Measurements from ENCODE around the gene P2RX5. TPM values are rescaled to one million over a fixed set of nuclear protein-coding genes. Genes with fewer than 3 reads are reported as not detected.

The P2RX5 gene
- total and polyA plus RNA-seq, 10 of the 15 experiments (the other 5 are each of a cell fraction or from before 2014, with no cell fraction given) = 6.9 to 28.8 (median 19.5) TPM

DNA sequence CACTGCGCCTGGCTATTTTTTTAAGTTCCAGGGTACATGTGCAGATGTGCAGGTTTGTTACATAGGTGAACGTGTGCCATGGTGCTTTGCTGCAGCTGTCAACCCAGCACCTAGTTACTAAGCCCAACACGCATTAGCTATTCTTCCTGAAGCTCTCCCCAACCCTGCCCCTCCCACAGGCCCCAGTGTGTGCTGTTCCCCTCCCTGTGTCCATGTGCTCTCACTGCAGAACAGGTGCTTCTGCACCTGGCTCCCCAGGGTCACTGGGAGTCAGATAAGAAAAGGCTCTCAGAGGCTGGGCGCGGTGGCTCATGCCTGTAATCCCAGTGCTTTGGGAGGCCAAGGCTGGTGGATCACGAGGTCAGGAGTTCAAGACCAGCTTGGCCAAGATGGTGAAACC lies 33.9 kb upstream of the P2RX5 start:
- ChIA-PET CTCF (interaction anchor here (5.3 kb wide), 1 partner anchor 8 kb away, joined by 48 read pairs; no protein-coding TSS in a partner anchor), POLR2A (no interaction called here), SMC1A (ENCODE audit: uncharacterized antibody, unreplicated experiment) (interaction anchor here (0.7 to 1.1 kb wide), 3 partner anchors 9 to 17 kb away, joined by 3 to 4 read pairs (median 3); no protein-coding TSS in a partner anchor), RAD21 (ENCODE audit: unreplicated experiment) (interaction anchor here (0.5 to 5.2 kb wide), 2 partner anchors 18 to 45 kb away, joined by 3 to 27 read pairs; no protein-coding TSS in a partner anchor)
- ATAC-seq (no peak), FAIRE-seq (no peak), DNase-seq (ENCODE audit: low read depth, low spot score) (no peak)
- H3K9me3 ChIP-seq (replicated peaks; ENCODE audit: control insufficient read depth, insufficient read depth, low read length) = no peaks in the 10 kb centered on the region
- intact Hi-C loops (cut with micrococcal nuclease; ENCODE audit: unreplicated experiment) = loop anchor here (5.0 to 10.0 kb wide), 4 partner anchors 38 to 685 kb away; no protein-coding TSS in a partner anchor
- in situ Hi-C loops (cut with MboI) = no loop called here
- H3K79me2 ChIP-seq (ENCODE audit: control insufficient read depth, insufficient read depth, low read length) = peaks cover 26% of the 10 kb centered on the region
- H3K27ac ChIP-seq (ENCODE audit: control insufficient read depth, insufficient read depth) = no peak overlapping the region
- TF ChIP-seq KLF5 (IDR thresholded peaks at IDR 0.05; ENCODE audit: partially characterized antibody) = no peak
- TF ChIP-seq BCL11A (IDR thresholded peaks at IDR 0.05; ENCODE audit: low read depth, low read length) = no peak
- TF ChIP-seq MEF2A (IDR thresholded peaks at IDR 0.05; ENCODE audit: insufficient read depth, low read depth, low read length) = no peak
- TF ChIP-seq CBX3 (IDR thresholded peaks at IDR 0.05; ENCODE audit: borderline replicate concordance, low read depth) = no peak
- TF ChIP-seq CHD1 (IDR thresholded peaks at IDR 0.05; ENCODE audit: low read depth, low read length) = no peak
- TF ChIP-seq NBN (IDR thresholded peaks at IDR 0.05) = no peak
- no peak for TF ChIP-seq TBL1XR1 (IDR thresholded peaks at IDR 0.05; ENCODE audit: low read depth, low read length)
- no peak for TF ChIP-seq ATF2 (IDR thresholded peaks at IDR 0.05; ENCODE audit: low read length)
- TF ChIP-seq ZZZ3 (IDR thresholded peaks at IDR 0.05; ENCODE audit: control insufficient read depth, insufficient read length, low read depth) = no peak
- no peak for TF ChIP-seq SREBF2 (IDR thresholded peaks at IDR 0.05; ENCODE audit: low read length)
- TF ChIP-seq SMAD1 (IDR thresholded peaks at IDR 0.05; ENCODE audit: low read depth, partially characterized antibody) = no peak
- no peak for TF ChIP-seq KDM1A (IDR thresholded peaks at IDR 0.05; ENCODE audit: borderline replicate concordance)
- no peak for TF ChIP-seq EP300 (IDR thresholded peaks at IDR 0.05; ENCODE audit: borderline replicate concordance in 1 of 2, control insufficient read depth in 1 of 2, low read depth in 2 of 2, low read length in 2 of 2)
- no peak for TF ChIP-seq GABPA (IDR thresholded peaks at IDR 0.05; ENCODE audit: low read depth)
- no peak for TF ChIP-seq IKZF2 (IDR thresholded peaks at IDR 0.05)
- no peak for TF ChIP-seq CREB1 (IDR thresholded peaks at IDR 0.05; ENCODE audit: low read depth)
- no peak for TF ChIP-seq ZBTB40 (IDR thresholded peaks at IDR 0.05; ENCODE audit: borderline replicate concordance)
- no peak for TF ChIP-seq HDGF (IDR thresholded peaks at IDR 0.05)
- TF ChIP-seq RBBP5 (conservative IDR thresholded peaks at IDR 0.05) = no peak
- no peak for TF ChIP-seq NKRF (conservative IDR thresholded peaks at IDR 0.05)
- H3K9ac ChIP-seq (ENCODE audit: control insufficient read depth, insufficient read depth, low read length) = no peak overlapping the region
- BruUV-seq (replicated peaks) = no TSS peak
- no peak overlapping the region for H3K4me2 ChIP-seq (ENCODE audit: control insufficient read depth, insufficient read depth)
- H3K27me3 ChIP-seq (replicated peaks in 1 of 2; ENCODE audit: control insufficient read depth in 2 of 2, insufficient read depth in 2 of 2, low read length in 1 of 2) = no peaks in the 10 kb centered on the region
- H2AFZ ChIP-seq (ENCODE audit: control insufficient read depth, low read depth, low read length) = no peak overlapping the region
- H3K4me1 ChIP-seq (ENCODE audit: control insufficient read depth, insufficient read depth, low read length) = peaks cover 11% of the 10 kb centered on the region
- H4K20me1 ChIP-seq (ENCODE audit: control insufficient read depth, insufficient read depth) = no peaks in the 10 kb centered on the region
- no peak overlapping the region for H3K4me3 ChIP-seq
- H3K36me3 ChIP-seq (ENCODE audit: control insufficient read depth in 2 of 2, insufficient read depth in 2 of 2, low read length in 1 of 2) = 0 out of 4 replicates have a peak, but pooled peaks cover 0 to 1% of the 10 kb centered on the region in 2 experiments
- WGBS (ENCODE audit: insufficient coverage, insufficient replicate concordance, low lambda C conversion rate, missing lambda C conversion rate) = 93% methylated on average over 6 of the region's 6 CpGs
